LNCAP (cell line): Measurements from ENCODE around the gene MTURN.

Source experiments
- TF ChIP-seq, protein P1 (sequence below): fragments of 450-650 bp; IDR thresholded peaks from 2 replicates; pipeline ENCODE4 v1.5.1; 2017; ENCODE audit warnings: mild to moderate bottlenecking

Gene MTURN

DNA sequence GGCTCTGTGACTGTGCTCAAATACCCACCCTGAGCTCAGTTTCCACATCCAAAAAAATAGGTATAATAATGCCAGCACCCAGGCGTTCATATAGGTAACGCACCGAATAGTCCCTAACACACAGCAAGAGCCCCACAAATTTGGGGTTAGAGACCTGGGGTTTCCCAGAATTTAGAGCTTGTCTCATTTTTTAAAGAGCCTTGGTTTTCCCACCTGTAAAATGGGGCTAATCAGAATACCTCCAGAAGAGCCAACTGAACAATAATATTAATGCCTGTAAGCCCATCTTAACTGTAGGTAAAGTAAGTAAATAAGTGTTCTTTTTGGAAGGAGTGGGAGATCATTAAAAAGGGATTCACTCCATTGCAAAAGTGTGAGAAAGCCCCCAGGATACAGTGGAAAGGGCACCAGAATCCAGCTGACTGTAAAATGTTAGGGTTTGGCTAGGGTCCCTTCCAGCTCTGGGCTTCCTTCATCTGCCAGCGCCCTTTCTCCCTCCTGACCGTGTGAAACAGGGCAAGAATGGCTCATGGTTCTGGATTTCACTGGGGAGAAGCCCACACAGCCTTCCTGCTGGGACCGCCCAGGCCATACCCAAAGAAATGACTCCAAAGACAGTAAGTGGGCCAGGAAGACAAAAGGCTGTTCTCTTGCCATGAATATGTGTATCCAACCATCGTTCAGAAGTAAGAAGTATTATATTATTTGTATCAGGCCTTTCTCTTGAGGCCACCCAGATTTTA is 2.1 kb downstream of the MTURN start:
- TF ChIP-seq, protein P1, sequence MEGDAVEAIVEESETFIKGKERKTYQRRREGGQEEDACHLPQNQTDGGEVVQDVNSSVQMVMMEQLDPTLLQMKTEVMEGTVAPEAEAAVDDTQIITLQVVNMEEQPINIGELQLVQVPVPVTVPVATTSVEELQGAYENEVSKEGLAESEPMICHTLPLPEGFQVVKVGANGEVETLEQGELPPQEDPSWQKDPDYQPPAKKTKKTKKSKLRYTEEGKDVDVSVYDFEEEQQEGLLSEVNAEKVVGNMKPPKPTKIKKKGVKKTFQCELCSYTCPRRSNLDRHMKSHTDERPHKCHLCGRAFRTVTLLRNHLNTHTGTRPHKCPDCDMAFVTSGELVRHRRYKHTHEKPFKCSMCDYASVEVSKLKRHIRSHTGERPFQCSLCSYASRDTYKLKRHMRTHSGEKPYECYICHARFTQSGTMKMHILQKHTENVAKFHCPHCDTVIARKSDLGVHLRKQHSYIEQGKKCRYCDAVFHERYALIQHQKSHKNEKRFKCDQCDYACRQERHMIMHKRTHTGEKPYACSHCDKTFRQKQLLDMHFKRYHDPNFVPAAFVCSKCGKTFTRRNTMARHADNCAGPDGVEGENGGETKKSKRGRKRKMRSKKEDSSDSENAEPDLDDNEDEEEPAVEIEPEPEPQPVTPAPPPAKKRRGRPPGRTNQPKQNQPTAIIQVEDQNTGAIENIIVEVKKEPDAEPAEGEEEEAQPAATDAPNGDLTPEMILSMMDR = no peak

DNA sequence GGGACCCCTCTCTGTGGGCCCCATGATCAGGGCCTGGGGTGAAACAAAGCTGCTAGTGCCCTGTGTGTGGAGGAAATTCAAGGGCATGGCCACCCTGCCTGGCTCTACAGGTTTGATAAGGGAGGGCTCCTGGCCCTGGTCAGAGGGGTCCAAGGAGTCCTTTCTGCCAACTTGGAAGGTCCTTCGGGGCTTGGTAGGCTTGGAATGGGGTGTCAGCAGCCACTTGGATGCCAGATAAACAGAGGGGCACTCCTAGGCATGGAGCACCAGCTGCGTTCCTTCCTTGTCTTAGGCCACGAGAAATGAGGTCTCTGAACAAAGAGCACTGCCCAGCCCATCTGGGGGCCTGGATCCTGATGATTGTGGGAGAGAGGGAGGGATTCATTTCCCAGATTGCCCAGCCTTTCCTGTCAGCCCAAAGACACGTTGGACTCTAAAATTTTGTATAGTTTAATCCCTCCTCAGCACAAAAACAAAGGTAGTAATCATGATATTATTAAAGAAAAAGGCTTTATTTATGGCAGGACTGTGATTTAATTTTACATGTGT is 5.1 kb downstream of the MTURN start:
- TF ChIP-seq, protein P1 = no peak

DNA sequence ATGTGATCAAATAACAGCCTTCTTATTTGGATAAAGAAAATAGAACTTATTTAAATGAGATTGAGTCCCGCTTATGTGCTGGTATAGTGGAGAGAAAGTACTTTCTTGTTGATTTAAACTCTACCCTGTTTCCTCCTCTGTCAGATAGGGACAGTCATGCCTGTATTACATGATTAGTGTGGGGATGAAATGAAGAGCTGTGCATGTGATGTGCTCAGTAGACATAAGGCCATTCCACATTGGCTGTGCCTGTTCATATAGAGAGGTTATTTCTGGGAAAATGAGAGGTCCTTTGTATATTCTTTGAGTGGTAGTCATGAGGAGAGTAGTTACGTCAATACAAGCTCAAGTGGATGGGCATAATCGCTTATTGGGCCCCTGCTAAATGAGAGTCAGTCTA is 5.7 kb downstream of the MTURN start:
- TF ChIP-seq, protein P1 = no peak

DNA sequence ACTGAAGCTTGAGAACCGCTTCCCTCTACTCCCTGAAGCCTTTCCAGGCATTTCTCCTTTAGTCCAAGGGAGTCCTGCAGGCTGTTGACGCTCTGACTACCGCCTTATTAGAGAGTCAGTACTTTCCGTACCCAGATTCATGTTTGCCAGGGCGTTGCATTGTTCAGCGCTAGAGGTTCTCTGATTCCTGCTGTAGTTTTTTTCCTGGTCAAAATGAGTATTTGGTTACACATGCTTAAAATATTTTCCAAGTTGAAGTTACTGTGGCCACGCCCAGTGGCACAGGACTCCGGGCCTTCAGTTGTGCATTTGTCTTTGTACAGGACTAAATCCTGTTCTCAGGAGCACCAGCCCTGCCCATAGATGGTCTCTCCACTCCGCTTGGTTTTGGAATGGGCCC is 7.9 kb downstream of the MTURN start:
- TF ChIP-seq, protein P1 = no peak

DNA sequence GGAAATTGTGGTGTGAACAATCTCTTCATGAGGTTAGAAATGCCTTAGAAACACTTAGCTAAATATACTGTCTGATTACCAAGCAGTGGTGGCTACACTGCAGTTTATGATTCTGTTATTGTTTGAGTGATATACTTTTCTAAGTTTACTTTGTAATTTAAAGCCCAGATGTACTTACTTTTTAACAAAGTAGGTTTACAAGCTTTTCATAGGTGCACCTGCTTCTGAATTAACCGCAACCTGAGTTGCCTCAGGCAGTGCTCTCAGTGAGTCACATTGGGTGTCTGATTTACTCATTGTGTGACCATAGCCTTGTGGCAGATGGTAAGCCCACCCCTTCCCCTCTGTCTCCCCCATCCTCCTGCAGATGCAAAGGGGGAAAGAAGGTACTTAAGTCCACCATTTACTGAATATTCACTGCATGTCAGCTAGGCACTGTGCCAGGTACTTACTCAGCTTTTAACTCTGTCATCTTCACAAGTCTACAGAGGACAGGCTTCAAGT is 9.0 kb downstream of the MTURN start:
- TF ChIP-seq, protein P1 = no peak

DNA sequence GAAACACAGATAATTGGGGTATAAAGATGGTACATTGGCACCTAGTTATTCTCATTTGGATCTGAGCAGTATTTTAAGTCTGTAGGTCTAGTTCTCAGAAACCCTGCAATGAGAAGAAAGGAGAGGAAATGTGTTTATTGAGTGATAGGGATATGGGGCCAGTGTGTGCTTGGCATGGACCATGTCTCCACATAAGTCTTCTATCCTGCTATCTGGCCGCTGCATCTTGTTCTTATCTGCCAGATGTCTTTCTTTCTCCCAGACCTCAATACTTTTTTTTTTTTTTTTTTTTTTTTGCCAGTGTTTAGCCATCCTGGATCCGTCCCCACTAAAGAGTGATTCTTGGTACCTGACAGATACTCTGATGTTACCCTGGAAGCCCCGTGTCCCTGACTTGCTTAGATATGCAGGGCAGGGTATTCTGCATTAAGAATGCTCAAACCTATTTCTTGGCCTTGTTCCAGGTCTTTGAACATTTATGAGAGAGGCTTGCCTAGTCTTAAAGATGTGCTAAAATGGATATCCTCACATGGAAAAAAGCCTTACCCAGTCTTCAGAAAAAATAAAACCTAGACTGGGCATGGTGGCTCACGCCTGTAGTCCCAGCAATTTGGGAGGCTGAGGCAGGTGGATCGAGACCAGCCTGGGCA is 10.0 kb downstream of the MTURN start:
- TF ChIP-seq, protein P1 = no peak

DNA sequence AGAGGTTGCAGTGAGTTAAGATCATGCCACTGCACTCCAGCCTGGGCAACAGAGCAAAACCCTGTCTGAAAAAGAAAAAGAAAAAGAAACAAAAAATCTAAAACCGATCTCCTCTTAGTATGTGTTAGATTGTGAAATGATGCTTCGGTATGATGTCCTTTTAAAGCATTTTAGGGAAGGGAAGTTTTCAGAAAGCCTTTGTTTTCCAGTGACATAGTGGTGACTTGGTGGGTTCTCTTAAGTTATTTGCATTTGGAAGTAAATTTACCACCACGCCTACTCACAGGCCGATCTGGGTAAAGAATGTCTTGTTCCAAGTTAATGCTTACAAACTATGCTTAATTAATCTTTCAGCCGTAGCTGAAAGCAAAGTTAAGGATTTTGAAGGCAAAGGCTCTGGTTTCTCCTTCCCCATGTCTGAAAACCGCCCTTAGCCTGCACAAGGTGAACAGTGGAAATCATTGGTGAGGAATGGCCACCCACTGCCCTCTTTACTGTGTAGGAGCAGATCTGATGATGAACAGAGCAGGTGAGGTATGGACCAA is 10.7 kb downstream of the MTURN start:
- TF ChIP-seq, protein P1 = no peak
